Measurements from ENCODE around the gene LRP3. TPM values are rescaled to one million over a fixed set of nuclear protein-coding genes. Genes with fewer than 3 reads are reported as not detected.

Gene LRP3
- total RNA-seq, 2 donors from 2014 or later, result 16.3 to 22.2 TPM

DNA sequence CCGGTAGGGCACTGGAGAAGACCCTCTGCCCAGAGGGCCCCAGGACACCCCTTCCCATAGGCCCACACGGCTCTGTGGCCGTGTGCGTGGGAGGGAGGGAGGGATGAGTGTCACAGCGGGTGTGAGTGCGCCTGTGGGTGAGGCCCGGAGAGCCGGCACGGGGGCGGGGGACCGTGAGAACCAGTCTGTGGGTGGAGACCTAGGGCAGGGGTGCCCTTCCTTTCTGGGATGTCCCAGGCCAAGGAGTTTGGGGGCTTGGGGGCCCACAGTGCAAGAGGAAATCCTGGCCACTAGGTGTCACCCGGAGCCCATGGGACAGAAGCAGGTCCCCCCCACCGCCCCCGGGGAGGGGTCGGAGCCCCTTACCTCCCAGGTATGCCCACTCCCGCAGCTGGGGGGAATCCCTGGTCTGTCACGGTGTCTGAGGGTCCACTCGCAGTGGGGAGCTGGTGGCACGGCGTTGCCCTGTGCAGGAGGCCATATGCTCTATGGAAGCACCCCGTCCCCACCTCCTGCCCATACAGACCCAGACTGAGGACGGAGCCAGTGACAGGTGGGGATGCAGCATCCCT lies 47.5 kb downstream of the LRP3 start:
- Histone ChIP-seq H3K9me3 (peaks cover 6 to 7% of the 10 kb centered on the region in 2 donors), H3K36me3 (no peaks in the 10 kb centered on the region), H3K27ac (no peak overlapping the region), H3K27me3 (no peaks in the 10 kb centered on the region), H3K4me1 (no peaks in the 10 kb centered on the region), H3K4me3 (no peak overlapping the region)
- TF ChIP-seq, protein P1, sequence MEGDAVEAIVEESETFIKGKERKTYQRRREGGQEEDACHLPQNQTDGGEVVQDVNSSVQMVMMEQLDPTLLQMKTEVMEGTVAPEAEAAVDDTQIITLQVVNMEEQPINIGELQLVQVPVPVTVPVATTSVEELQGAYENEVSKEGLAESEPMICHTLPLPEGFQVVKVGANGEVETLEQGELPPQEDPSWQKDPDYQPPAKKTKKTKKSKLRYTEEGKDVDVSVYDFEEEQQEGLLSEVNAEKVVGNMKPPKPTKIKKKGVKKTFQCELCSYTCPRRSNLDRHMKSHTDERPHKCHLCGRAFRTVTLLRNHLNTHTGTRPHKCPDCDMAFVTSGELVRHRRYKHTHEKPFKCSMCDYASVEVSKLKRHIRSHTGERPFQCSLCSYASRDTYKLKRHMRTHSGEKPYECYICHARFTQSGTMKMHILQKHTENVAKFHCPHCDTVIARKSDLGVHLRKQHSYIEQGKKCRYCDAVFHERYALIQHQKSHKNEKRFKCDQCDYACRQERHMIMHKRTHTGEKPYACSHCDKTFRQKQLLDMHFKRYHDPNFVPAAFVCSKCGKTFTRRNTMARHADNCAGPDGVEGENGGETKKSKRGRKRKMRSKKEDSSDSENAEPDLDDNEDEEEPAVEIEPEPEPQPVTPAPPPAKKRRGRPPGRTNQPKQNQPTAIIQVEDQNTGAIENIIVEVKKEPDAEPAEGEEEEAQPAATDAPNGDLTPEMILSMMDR (IDR thresholded peaks at IDR 0.05), result peak; percentile 31 to 85
- DNase-seq (ENCODE audit: low spot score), result no peak

DNA sequence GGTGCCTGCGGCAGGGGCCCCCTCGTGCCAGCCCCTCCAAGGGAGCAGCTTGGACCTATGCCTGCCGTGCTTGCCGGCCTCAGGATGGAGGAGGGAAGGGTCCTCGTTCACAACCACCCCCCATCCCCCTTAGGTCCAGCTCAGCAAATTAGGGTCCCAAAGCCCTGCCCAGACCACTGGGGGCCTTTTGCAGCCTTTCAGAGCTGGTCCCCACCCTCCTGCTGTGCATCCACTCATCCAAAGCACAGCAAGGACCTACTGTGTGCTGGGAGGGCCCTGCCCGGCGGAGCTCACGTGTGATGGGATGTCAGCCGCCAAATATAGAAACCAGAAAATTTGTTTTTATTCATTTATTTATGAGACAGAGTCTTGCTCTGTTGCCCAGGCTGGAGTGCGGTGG lies 48.0 kb downstream of the LRP3 start:
- TF ChIP-seq, protein P1 (IDR thresholded peaks at IDR 0.05), result no peak
- H3K27ac ChIP-seq, result no peak overlapping the region
- H3K9me3 ChIP-seq, result peaks cover 6 to 7% of the 10 kb centered on the region in 2 donors
- DNase-seq (ENCODE audit: low spot score), result no peak
- H3K4me1 ChIP-seq, result no peaks in the 10 kb centered on the region
- no peak overlapping the region for H3K4me3 ChIP-seq
- H3K36me3 ChIP-seq, result no peaks in the 10 kb centered on the region
- no peaks in the 10 kb centered on the region for H3K27me3 ChIP-seq

- Histone ChIP-seq H3K27me3 (no peaks in the 10 kb centered on the region), H3K36me3 (no peaks in the 10 kb centered on the region), H3K4me1 (no peaks in the 10 kb centered on the region), H3K27ac (no peak overlapping the region), H3K9me3 (peaks cover 6 to 7% of the 10 kb centered on the region in 2 donors), H3K4me3 (no peak overlapping the region)
- no peak for DNase-seq (ENCODE audit: low spot score)
- TF ChIP-seq, protein P1 (IDR thresholded peaks at IDR 0.05), result no peak
Observed at GRCh38 chr19:33242911-33243310, 48.8 kb downstream of the LRP3 start.

- no peak overlapping the region for H3K4me3 ChIP-seq
- H3K9me3 ChIP-seq, result peaks cover 6 to 7% of the 10 kb centered on the region in 2 donors
- H3K4me1 ChIP-seq, result no peaks in the 10 kb centered on the region
- no peaks in the 10 kb centered on the region for H3K27me3 ChIP-seq
- DNase-seq (ENCODE audit: low spot score), result no peak
- TF ChIP-seq, protein P1 (IDR thresholded peaks at IDR 0.05), result peak in 1 of 2 donors; percentile 41
- H3K36me3 ChIP-seq, result no peaks in the 10 kb centered on the region
- no peak overlapping the region for H3K27ac ChIP-seq
Observed at GRCh38 chr19:33245948-33246708, 52.0 kb downstream of the LRP3 start.

- H3K27ac ChIP-seq, result no peak overlapping the region
- H3K27me3 ChIP-seq, result no peaks in the 10 kb centered on the region
- no peaks in the 10 kb centered on the region for H3K4me1 ChIP-seq
- no peak for DNase-seq (ENCODE audit: low spot score)
- no peak overlapping the region for H3K4me3 ChIP-seq
- TF ChIP-seq, protein P1 (IDR thresholded peaks at IDR 0.05), result no peak
- no peaks in the 10 kb centered on the region for H3K36me3 ChIP-seq
- peaks cover 6 to 7% of the 10 kb centered on the region in 2 donors for H3K9me3 ChIP-seq
Observed at GRCh38 chr19:33246709-33247440, 52.7 kb downstream of the LRP3 start.
